Frontal cortex (tissue), 4 donors: ENCODE measurements around the gene EIF2S3. TPM values are rescaled to one million over a fixed set of nuclear protein-coding genes. Genes with fewer than 3 reads are reported as not detected.
"Not testable (repeated sequence)": the region's sequence is repeated elsewhere in the genome, so short reads cannot be mapped to it uniquely, and the experiment has no call there.

Experiments used
- DNase-seq, 2 donors: peaks; one replicate each; pipeline ENCODE4 v3.0.0; 2012; ENCODE audit warnings: low spot score in 2 of 2
- FAIRE-seq: peaks from 2 replicates; lab custom pipeline; 2012; peaks lifted over from hg19 to GRCh38; lab: Jason Lieb, UNC
- total RNA-seq: library from RNA; depleted of rRNA; stranded (reverse); fragments of >200 nt; gene quantifications from one replicate; pipeline ENCODE4 v1.2.3, GENCODE V29; 2014
- donor health status: control.
- donor health status: control.
- donor health status: control.

Gene EIF2S3
- total RNA-seq, 1 donor from 2014 or later: 296 TPM

- not testable (repeated sequence) for DNase-seq
- FAIRE-seq: peak; percentile 87
These were observed 8.7 kb upstream of the EIF2S3 start for GRCh38 chrX:24046060-24046459.

- DNase-seq, FAIRE-seq: not testable (repeated sequence)
These were observed 5.1 kb upstream of the EIF2S3 start for GRCh38 chrX:24049643-24050042.

- not testable (repeated sequence) for DNase-seq, FAIRE-seq
These were observed 4.0 kb upstream of the EIF2S3 start for GRCh38 chrX:24050522-24051318.

- DNase-seq (no peak), FAIRE-seq (no peak)
These were observed 244 bp downstream of the EIF2S3 start for GRCh38 chrX:24055043-24055356.

GRCh38 chrX:24063488-24063887 lies 8.7 kb downstream of the EIF2S3 start:
- FAIRE-seq (no peak), DNase-seq (no peak)

GRCh38 chrX:24069877-24070276 lies 15.1 kb downstream of the EIF2S3 start:
- DNase-seq (no peak), FAIRE-seq (no peak)

GRCh38 chrX:24079411-24079810 lies 24.7 kb downstream of the EIF2S3 start:
- FAIRE-seq (no peak), DNase-seq (no peak)

- not testable (repeated sequence) for DNase-seq, FAIRE-seq
These were observed 25.5 kb downstream of the EIF2S3 start for GRCh38 chrX:24080245-24080644.

- FAIRE-seq (no peak), DNase-seq (no peak)
These were observed 25.9 kb downstream of the EIF2S3 start for GRCh38 chrX:24080704-24081103.

GRCh38 chrX:24081661-24082154 lies 27.0 kb downstream of the EIF2S3 start:
- FAIRE-seq (no peak), DNase-seq (no peak)

GRCh38 chrX:24082447-24082846 lies 27.7 kb downstream of the EIF2S3 start:
- DNase-seq (no peak), FAIRE-seq (no peak)

- DNase-seq: no peak
- no peak for FAIRE-seq
These were observed 30.3 kb downstream of the EIF2S3 start for GRCh38 chrX:24085101-24085500.

GRCh38 chrX:24090300-24091200 lies 35.8 kb downstream of the EIF2S3 start:
- no peak for FAIRE-seq

GRCh38 chrX:24093746-24094145 lies 39.0 kb downstream of the EIF2S3 start:
- no peak for DNase-seq
- FAIRE-seq: no peak

More at GRCh38 chrX:24090300-24091200, 35.8 kb downstream of the EIF2S3 start:
- no peak for DNase-seq

- DNase-seq (no peak), FAIRE-seq (no peak)
These were observed 43.0 kb downstream of the EIF2S3 start for GRCh38 chrX:24097741-24098260.

GRCh38 chrX:24098932-24099331 lies 44.2 kb downstream of the EIF2S3 start:
- DNase-seq (no peak), FAIRE-seq (no peak)

GRCh38 chrX:24099394-24099793 lies 44.6 kb downstream of the EIF2S3 start:
- FAIRE-seq: no peak

GRCh38 chrX:24100713-24101112 lies 46.0 kb downstream of the EIF2S3 start:
- DNase-seq (no peak), FAIRE-seq (no peak)

More at GRCh38 chrX:24099394-24099793, 44.6 kb downstream of the EIF2S3 start:
- DNase-seq: no peak

GRCh38 chrX:24110069-24110468 lies 55.3 kb downstream of the EIF2S3 start:
- FAIRE-seq (no peak), DNase-seq (no peak)

GRCh38 chrX:24113181-24113580 lies 58.4 kb downstream of the EIF2S3 start:
- DNase-seq (no peak), FAIRE-seq (no peak)
